Cortex of kidney (tissue), 1 donor: ENCODE results near the gene MARVELD2.
"Not testable (repeated sequence)": the region's sequence is repeated elsewhere in the genome, so short reads cannot be mapped to it uniquely, and the experiment has no call there.

Experiments
- DNase-seq: peaks from one replicate; lab custom pipeline; 2025; lab: John Stamatoyannopoulos, UW

MARVELD2 gene

GRCh38 chr5:69449511-69449910 lies 34.6 kb downstream of the MARVELD2 start:
- DNase-seq = no peak

- DNase-seq = no peak
Measured at GRCh38 chr5:69450116-69450515, 35.2 kb downstream of the MARVELD2 start.

- not testable (repeated sequence) for DNase-seq
Measured at GRCh38 chr5:69450527-69450926, 35.6 kb downstream of the MARVELD2 start.

GRCh38 chr5:69451941-69452647 lies 37.2 kb downstream of the MARVELD2 start:
- DNase-seq = no peak

- not testable (repeated sequence) for DNase-seq
Measured at GRCh38 chr5:69453487-69453886, 38.6 kb downstream of the MARVELD2 start.

GRCh38 chr5:69454460-69455249 lies 39.7 kb downstream of the MARVELD2 start:
- no peak for DNase-seq

GRCh38 chr5:69455428-69455988 lies 40.6 kb downstream of the MARVELD2 start:
- not testable (repeated sequence) for DNase-seq

- no peak for DNase-seq
Measured at GRCh38 chr5:69462170-69462569, 47.3 kb downstream of the MARVELD2 start.

GRCh38 chr5:69466375-69466774 lies 51.5 kb downstream of the MARVELD2 start:
- DNase-seq = not testable (repeated sequence)

- no peak for DNase-seq
Measured at GRCh38 chr5:69467442-69468225, 52.7 kb downstream of the MARVELD2 start.

- DNase-seq = no peak
Measured at GRCh38 chr5:69468631-69469030, 53.7 kb downstream of the MARVELD2 start.

GRCh38 chr5:69471516-69471915 lies 56.6 kb downstream of the MARVELD2 start:
- DNase-seq = not testable (repeated sequence)

GRCh38 chr5:69472535-69473143 lies 57.7 kb downstream of the MARVELD2 start:
- not testable (repeated sequence) for DNase-seq

GRCh38 chr5:69477170-69477569 lies 62.3 kb downstream of the MARVELD2 start:
- no peak for DNase-seq

- DNase-seq = not testable (repeated sequence)
Measured at GRCh38 chr5:69478296-69478695, 63.4 kb downstream of the MARVELD2 start.

GRCh38 chr5:69484891-69485290 lies 70.0 kb downstream of the MARVELD2 start:
- no peak for DNase-seq

- no peak for DNase-seq
Measured at GRCh38 chr5:69485471-69485870, 70.6 kb downstream of the MARVELD2 start.

- DNase-seq = no peak
Measured at GRCh38 chr5:69489246-69489645, 74.3 kb downstream of the MARVELD2 start.

- DNase-seq = no peak
Measured at GRCh38 chr5:69491027-69491426, 76.1 kb downstream of the MARVELD2 start.

- DNase-seq = no peak
Measured at GRCh38 chr5:69491838-69492390, 77.0 kb downstream of the MARVELD2 start.

- no peak for DNase-seq
Measured at GRCh38 chr5:69492391-69492922, 77.5 kb downstream of the MARVELD2 start, which contains the start of gene OCLN. Gene OCLN (plus strand): TSS chr5:69492790. CDS start chr5:69504245, 11,455 bp downstream.
